Neural progenitor cell (in vitro differentiated cells): ENCODE data around the gene GRM8. TPM values are rescaled to one million over a fixed set of nuclear protein-coding genes. Genes with fewer than 3 reads are reported as not detected.

Experiments
- DNase-seq: peaks from one replicate; pipeline ENCODE4 v3.0.0-alpha.2; 2016; ENCODE audit warnings: low spot score
- H2AFZ ChIP-seq: fragments of 200-600 bp; sonication (generic); replicated peaks from 2 replicates; pipeline ENCODE4 v1.6.1; 2016; ENCODE audit warnings: antibody characterized with exemption
- H3F3A ChIP-seq: fragments of 200-600 bp; sonication (generic); 2 replicates; pipeline ENCODE4 v1.6.1; 2016; ENCODE audit warnings: antibody characterized with exemption, low read depth
- H3K27ac ChIP-seq: fragments of 200-600 bp; sonication (generic); 2 replicates; pipeline ENCODE4 v1.5.1; 2016; ENCODE audit warnings: mild to moderate bottlenecking
- H3K27me3 ChIP-seq: fragments of 200-600 bp; sonication (generic); 2 replicates; pipeline ENCODE4 v1.6.1; 2016; ENCODE audit warnings: mild to moderate bottlenecking, moderate library complexity
- H3K36me3 ChIP-seq: fragments of 200-600 bp; sonication (generic); 2 replicates; pipeline ENCODE4 v1.5.1; 2016
- H3K4me1 ChIP-seq: fragments of 200-600 bp; sonication (generic); 2 replicates; pipeline ENCODE4 v1.6.1; 2016; ENCODE audit warnings: mixed run types
- H3K4me2 ChIP-seq: fragments of 200-600 bp; sonication (generic); 2 replicates; pipeline ENCODE4 v1.6.1; 2016
- H3K4me3 ChIP-seq: fragments of 200-600 bp; sonication (generic); 2 replicates; pipeline ENCODE4 v1.5.1; 2016
- H3K79me2 ChIP-seq: fragments of 200-600 bp; sonication (generic); 2 replicates; pipeline ENCODE4 v1.6.1; 2016; ENCODE audit warnings: low read depth
- H3K9ac ChIP-seq: fragments of 200-600 bp; sonication (generic); 2 replicates; pipeline ENCODE4 v1.6.1; 2016
- H3K9me3 ChIP-seq: fragments of 200-600 bp; sonication (generic); 2 replicates; pipeline ENCODE4 v1.5.1; 2016; ENCODE audit warnings: low read depth
- H4K20me1 ChIP-seq: fragments of 200-600 bp; sonication (generic); 2 replicates; pipeline ENCODE4 v1.6.1; 2016; ENCODE audit warnings: low read depth
- H3K27ac Mint-ChIP-seq: 3 replicates; pipeline ENCODE4 v1.8.0; 2021; ENCODE audit warnings: mixed read lengths
- H3K27me3 Mint-ChIP-seq: 2 replicates; pipeline ENCODE4 v1.8.0; 2022; ENCODE audit warnings: low read depth, mild to moderate bottlenecking, inconsistent platforms, moderate library complexity, mixed read lengths; ENCODE audit not compliant: insufficient read depth
- H3K36me3 Mint-ChIP-seq: 3 replicates; pipeline ENCODE4 v1.8.0; 2021; ENCODE audit warnings: mixed read lengths
- H3K4me1 Mint-ChIP-seq: 3 replicates; pipeline ENCODE4 v1.8.0; 2021; ENCODE audit warnings: mixed read lengths
- H3K4me3 Mint-ChIP-seq: 3 replicates; pipeline ENCODE4 v1.8.0; 2021; ENCODE audit warnings: mild to moderate bottlenecking, moderate library complexity, mixed read lengths
- H3K9me3 Mint-ChIP-seq: 3 replicates; pipeline ENCODE4 v1.8.0; 2020; ENCODE audit warnings: mixed read lengths
- EZH2 ChIP-seq: fragments of 200-600 bp; sonication (generic); IDR thresholded peaks from 2 replicates; pipeline ENCODE4 v1.6.1; 2017; ENCODE audit warnings: antibody characterized with exemption, mild to moderate bottlenecking, moderate library complexity
- EZH2phosphoT487 ChIP-seq: fragments of 200-600 bp; sonication (generic); IDR thresholded peaks from 2 replicates; pipeline ENCODE4 v1.6.1; 2017; ENCODE audit warnings: antibody characterized with exemption
- total RNA-seq: library from RNA; depleted of rRNA; stranded (reverse); fragments of >200 nt; gene quantifications from 2 replicates; pipeline ENCODE4 v1.2.3, GENCODE V29; 2015; ENCODE audit warnings: low replicate concordance
- TF ChIP-seq, protein P1 (sequence below): fragments of 200-600 bp; sonication (generic); IDR thresholded peaks from 2 replicates; pipeline ENCODE4 v1.5.1; 2017; ENCODE audit warnings: antibody characterized with exemption, mild to moderate bottlenecking

The GRM8 gene
- total RNA-seq, 1 donor from 2014 or later, result 0.62 TPM

DNA sequence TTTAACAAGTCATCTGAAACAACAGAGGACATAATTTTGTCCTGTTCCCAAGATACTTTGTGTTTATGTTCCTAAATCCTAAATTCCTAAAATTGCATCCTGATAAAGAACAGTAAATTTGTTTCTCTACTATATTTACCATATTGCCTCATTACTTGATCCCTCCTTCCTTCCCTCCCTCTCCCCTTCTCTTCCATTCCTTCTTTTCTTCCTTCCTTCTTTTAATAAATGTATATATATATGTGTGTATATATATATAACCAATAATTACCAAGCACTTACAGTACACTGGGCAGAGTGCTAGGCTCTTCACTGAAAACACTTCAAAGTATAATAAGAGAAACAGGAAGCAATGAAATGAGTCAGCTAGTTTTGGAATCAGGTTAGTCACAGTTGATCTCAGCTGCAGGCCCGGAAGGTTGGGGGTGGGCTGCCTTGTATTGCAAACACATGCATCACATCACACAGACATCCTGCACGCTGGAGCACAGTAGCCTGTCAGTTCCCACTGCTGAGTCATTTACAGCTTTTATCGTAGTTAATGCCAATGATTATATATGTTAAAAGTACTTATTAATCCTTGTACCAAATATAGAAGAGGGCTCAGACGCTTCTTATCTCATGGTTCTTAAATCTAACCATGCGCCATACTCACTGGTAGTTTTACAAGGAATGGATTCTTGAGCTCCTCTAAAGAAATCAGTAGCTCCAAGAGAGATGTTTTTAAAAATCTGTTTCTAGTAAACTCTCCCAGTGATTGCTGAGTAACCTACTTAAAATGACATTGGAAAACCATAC lies 551.7 kb downstream of the GRM8 start:
- H3K4me3 Mint-ChIP-seq, result no peak overlapping the region
- no peak overlapping the region for H3K4me3 ChIP-seq
- H3K79me2 ChIP-seq, result no peaks in the 10 kb centered on the region
- no peaks in the 10 kb centered on the region for H3K4me1 ChIP-seq
- H3K27ac Mint-ChIP-seq, result no peak overlapping the region
- peaks cover 42% of the 10 kb centered on the region for H3K4me1 Mint-ChIP-seq
- no peak overlapping the region for H3K9ac ChIP-seq
- H3K36me3 Mint-ChIP-seq, result no peaks in the 10 kb centered on the region
- peaks cover 5% of the 10 kb centered on the region for H3K27me3 Mint-ChIP-seq
- no peaks in the 10 kb centered on the region for H3K27me3 ChIP-seq
- peak overlapping the region; percentile 30 for H2AFZ ChIP-seq
- H3K27ac ChIP-seq, result no peak overlapping the region
- TF ChIP-seq EZH2phosphoT487, result no peak
- no peak for TF ChIP-seq EZH2
- TF ChIP-seq, protein P1, sequence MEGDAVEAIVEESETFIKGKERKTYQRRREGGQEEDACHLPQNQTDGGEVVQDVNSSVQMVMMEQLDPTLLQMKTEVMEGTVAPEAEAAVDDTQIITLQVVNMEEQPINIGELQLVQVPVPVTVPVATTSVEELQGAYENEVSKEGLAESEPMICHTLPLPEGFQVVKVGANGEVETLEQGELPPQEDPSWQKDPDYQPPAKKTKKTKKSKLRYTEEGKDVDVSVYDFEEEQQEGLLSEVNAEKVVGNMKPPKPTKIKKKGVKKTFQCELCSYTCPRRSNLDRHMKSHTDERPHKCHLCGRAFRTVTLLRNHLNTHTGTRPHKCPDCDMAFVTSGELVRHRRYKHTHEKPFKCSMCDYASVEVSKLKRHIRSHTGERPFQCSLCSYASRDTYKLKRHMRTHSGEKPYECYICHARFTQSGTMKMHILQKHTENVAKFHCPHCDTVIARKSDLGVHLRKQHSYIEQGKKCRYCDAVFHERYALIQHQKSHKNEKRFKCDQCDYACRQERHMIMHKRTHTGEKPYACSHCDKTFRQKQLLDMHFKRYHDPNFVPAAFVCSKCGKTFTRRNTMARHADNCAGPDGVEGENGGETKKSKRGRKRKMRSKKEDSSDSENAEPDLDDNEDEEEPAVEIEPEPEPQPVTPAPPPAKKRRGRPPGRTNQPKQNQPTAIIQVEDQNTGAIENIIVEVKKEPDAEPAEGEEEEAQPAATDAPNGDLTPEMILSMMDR, result no peak
- no peaks in the 10 kb centered on the region for H3K9me3 Mint-ChIP-seq
- DNase-seq, result peak; percentile 20
- H3K36me3 ChIP-seq, result no peaks in the 10 kb centered on the region
- no peaks in the 10 kb centered on the region for H3F3A ChIP-seq
- H4K20me1 ChIP-seq, result no peaks in the 10 kb centered on the region
- H3K9me3 ChIP-seq, result no peaks in the 10 kb centered on the region
- H3K4me2 ChIP-seq, result no peak overlapping the region

GRCh38 chr7:126699707-126700106 lies 553.0 kb downstream of the GRM8 start:
- Mint-ChIP-seq H3K27ac (no peak overlapping the region), H3K36me3 (no peaks in the 10 kb centered on the region)

GRCh38 chr7:126698909-126699308 lies 553.8 kb downstream of the GRM8 start:
- H3K4me1 ChIP-seq, result no peaks in the 10 kb centered on the region
- H3K9me3 ChIP-seq, result no peaks in the 10 kb centered on the region
- H3K36me3 ChIP-seq, result no peaks in the 10 kb centered on the region
- no peak overlapping the region for H3K27ac ChIP-seq
- DNase-seq, result no peak
- H3K27me3 ChIP-seq, result no peaks in the 10 kb centered on the region
- H4K20me1 ChIP-seq, result no peaks in the 10 kb centered on the region
- TF ChIP-seq EZH2phosphoT487 (no peak), EZH2 (no peak)
- TF ChIP-seq, protein P1, result no peak
- H3K79me2 ChIP-seq, result no peaks in the 10 kb centered on the region
- Mint-ChIP-seq H3K4me1 (peaks cover 40% of the 10 kb centered on the region), H3K9me3 (no peaks in the 10 kb centered on the region), H3K4me3 (no peak overlapping the region), H3K36me3 (no peaks in the 10 kb centered on the region), H3K27me3 (peaks cover 5% of the 10 kb centered on the region), H3K27ac (no peak overlapping the region)
- no peaks in the 10 kb centered on the region for H3F3A ChIP-seq
- no peak overlapping the region for H3K4me3 ChIP-seq
- no peak overlapping the region for H3K4me2 ChIP-seq
- no peak overlapping the region for H3K9ac ChIP-seq
- no peak overlapping the region for H2AFZ ChIP-seq

More at GRCh38 chr7:126699707-126700106, 553.0 kb downstream of the GRM8 start:
- Histone ChIP-seq H3K4me3 (no peak overlapping the region), H3K4me1 (no peaks in the 10 kb centered on the region), H3K79me2 (no peaks in the 10 kb centered on the region), H3F3A (no peaks in the 10 kb centered on the region), H3K9me3 (no peaks in the 10 kb centered on the region), H2AFZ (no peak overlapping the region), H4K20me1 (no peaks in the 10 kb centered on the region), H3K27me3 (no peaks in the 10 kb centered on the region), H3K4me2 (no peak overlapping the region), H3K9ac (no peak overlapping the region), H3K27ac (no peak overlapping the region), H3K36me3 (no peaks in the 10 kb centered on the region)
- Mint-ChIP-seq H3K9me3 (no peaks in the 10 kb centered on the region), H3K4me1 (peaks cover 40% of the 10 kb centered on the region), H3K27me3 (peaks cover 5% of the 10 kb centered on the region), H3K4me3 (no peak overlapping the region)
- no peak for DNase-seq
- TF ChIP-seq, protein P1, result peak; percentile 5
- no peak for TF ChIP-seq EZH2phosphoT487
